ENCODE data around the gene STRN3. TPM values are rescaled to one million over a fixed set of nuclear protein-coding genes. Genes with fewer than 3 reads are reported as not detected.

The STRN3 gene
- total and polyA plus RNA-seq, 2 experiments from 2014 or later: 10.1 to 53.8 TPM

- Histone ChIP-seq H3K36me3 (replicated peaks; ENCODE audit: insufficient read depth, low read depth) (no peaks in the 10 kb centered on the region), H4K20me1 (ENCODE audit: insufficient read depth, poor library complexity, severe bottlenecking) (peaks cover 61% of the 10 kb centered on the region), H3K4me1 (ENCODE audit: insufficient read depth) (no peaks in the 10 kb centered on the region), H3K27me3 (no peaks in the 10 kb centered on the region), H2AFZ (no peak overlapping the region), H3K9me3 (ENCODE audit: low read depth) (no peaks in the 10 kb centered on the region), H3K4me2 (no peak overlapping the region), H3K9me2 (replicated peaks; ENCODE audit: insufficient read depth) (no peaks in the 10 kb centered on the region), H3K79me2 (peaks cover 98% of the 10 kb centered on the region), H3K27ac (no peak overlapping the region), H3K4me3 (no peak overlapping the region)
- no peak for DNase-seq (ENCODE audit: low spot score)
- 97% methylated on average over 3 of the region's 3 CpGs for WGBS (ENCODE audit: low lambda C conversion rate, missing lambda C conversion rate)
- TF ChIP-seq EZH2phosphoT487 (IDR thresholded peaks at IDR 0.05; ENCODE audit: low read depth, severe bottlenecking, unreplicated experiment) (no peak), EZH2 (IDR thresholded peaks at IDR 0.05; ENCODE audit: borderline replicate concordance) (no peak), CTCF (IDR thresholded peaks at IDR 0.05; ENCODE audit: poor library complexity) (no peak)
Observed at GRCh38 chr14:31003284-31003683, 22.9 kb downstream of the STRN3 start.

DNA sequence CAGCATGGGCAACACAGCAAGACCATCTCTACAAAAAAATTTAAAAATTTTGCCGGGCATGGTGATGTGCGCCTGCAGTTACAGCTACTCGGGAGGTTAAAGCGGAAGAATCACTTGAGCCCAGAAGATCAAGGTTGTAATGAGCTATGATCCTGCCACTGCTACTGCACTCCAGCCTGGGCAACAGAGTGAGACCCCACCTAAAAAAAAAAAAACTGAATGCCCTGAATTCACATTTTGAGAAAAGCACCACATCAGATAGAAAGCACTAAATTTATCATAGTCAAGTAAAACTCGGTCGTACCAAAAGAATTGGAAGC, 24.9 kb downstream of the STRN3 start:
- no peaks in the 10 kb centered on the region for H3K36me3 ChIP-seq (replicated peaks; ENCODE audit: insufficient read depth, low read depth)
- H4K20me1 ChIP-seq (ENCODE audit: insufficient read depth, poor library complexity, severe bottlenecking): peaks cover 60% of the 10 kb centered on the region
- peaks cover 98% of the 10 kb centered on the region for H3K79me2 ChIP-seq
- TF ChIP-seq CTCF (IDR thresholded peaks at IDR 0.05; ENCODE audit: poor library complexity) (no peak), EZH2phosphoT487 (IDR thresholded peaks at IDR 0.05; ENCODE audit: low read depth, severe bottlenecking, unreplicated experiment) (no peak), EZH2 (IDR thresholded peaks at IDR 0.05; ENCODE audit: borderline replicate concordance) (no peak)
- H3K9me3 ChIP-seq (ENCODE audit: low read depth): no peaks in the 10 kb centered on the region
- H3K27me3 ChIP-seq: no peaks in the 10 kb centered on the region
- no peaks in the 10 kb centered on the region for H3K9me2 ChIP-seq (replicated peaks; ENCODE audit: insufficient read depth)
- no peak overlapping the region for H3K27ac ChIP-seq
- 91% methylated on average over 6 of the region's 6 CpGs for WGBS (ENCODE audit: low lambda C conversion rate, missing lambda C conversion rate)
- H3K4me1 ChIP-seq (ENCODE audit: insufficient read depth): no peaks in the 10 kb centered on the region
- no peak overlapping the region for H3K4me3 ChIP-seq
- H2AFZ ChIP-seq: no peak overlapping the region
- no peak for DNase-seq (ENCODE audit: low spot score)
- H3K4me2 ChIP-seq: no peak overlapping the region

GRCh38 chr14:31000629-31001338, 25.4 kb downstream of the STRN3 start:
- H3K9me3 ChIP-seq (ENCODE audit: low read depth): no peaks in the 10 kb centered on the region
- H2AFZ ChIP-seq: no peak overlapping the region
- WGBS (ENCODE audit: low lambda C conversion rate, missing lambda C conversion rate): 73% methylated on average over 3 of the region's 3 CpGs
- TF ChIP-seq CTCF (IDR thresholded peaks at IDR 0.05; ENCODE audit: poor library complexity): no peak
- TF ChIP-seq EZH2 (IDR thresholded peaks at IDR 0.05; ENCODE audit: borderline replicate concordance): no peak
- no peak for TF ChIP-seq EZH2phosphoT487 (IDR thresholded peaks at IDR 0.05; ENCODE audit: low read depth, severe bottlenecking, unreplicated experiment)
- H3K9me2 ChIP-seq (replicated peaks; ENCODE audit: insufficient read depth): no peaks in the 10 kb centered on the region
- DNase-seq (ENCODE audit: low spot score): no peak
- peaks cover under 1% of the 10 kb centered on the region for H3K4me1 ChIP-seq (ENCODE audit: insufficient read depth)
- peaks cover 98% of the 10 kb centered on the region for H3K79me2 ChIP-seq
- H4K20me1 ChIP-seq (ENCODE audit: insufficient read depth, poor library complexity, severe bottlenecking): peaks cover 62% of the 10 kb centered on the region
- no peak overlapping the region for H3K27ac ChIP-seq
- H3K4me2 ChIP-seq: no peak overlapping the region
- no peak overlapping the region for H3K4me3 ChIP-seq
- no peaks in the 10 kb centered on the region for H3K36me3 ChIP-seq (replicated peaks; ENCODE audit: insufficient read depth, low read depth)
- no peaks in the 10 kb centered on the region for H3K27me3 ChIP-seq
